IMR-90 (cell line): ENCODE data around the gene PLCL1. TPM values are rescaled to one million over a fixed set of nuclear protein-coding genes. Genes with fewer than 3 reads are reported as not detected.

Experiments
- ATAC-seq: fragments of 200-7000 bp; cut with Tn5 transposase; 2 replicates; pipeline ENCODE4 v1.9.1; 2020; ENCODE audit warnings: low read depth, mild to moderate bottlenecking, moderate library complexity
- BruUV-seq: library from RNA; stranded (reverse); fragments of 400-500 nt; replicated peaks from 2 replicates; lab custom pipeline; 2021; lab: Mats Ljungman, UMichigan
- CTCF ChIA-PET: fragments of 300-600 bp; formaldehyde crosslinking; extraction: SDS; loops from one replicate; lab custom pipeline; 2021; ENCODE audit warnings: antibody characterized with exemption; lab: Yijun Ruan, JAX
- POLR2A ChIA-PET: fragments of 300-600 bp; sonication (Branson Sonifier 250); formaldehyde crosslinking; loops from one replicate; lab custom pipeline; 2022; ENCODE audit warnings: antibody characterized with exemption; ENCODE audit not compliant: unreplicated experiment; lab: Charles Lee
- DNase-seq: peaks from one replicate; pipeline ENCODE4 v3.0.0; 2013
- H2AFZ ChIP-seq: replicated peaks from 2 replicates; pipeline ENCODE3; 2013; ENCODE audit warnings: low read length, mild to moderate bottlenecking; ENCODE audit not compliant: poor library complexity
- H2AK5ac ChIP-seq: 2 replicates; pipeline ENCODE4 v1.6.1; 2013; ENCODE audit warnings: low read depth, low read length, inconsistent platforms
- H2AK9ac ChIP-seq: replicated peaks from 2 replicates; pipeline ENCODE3; 2013; ENCODE audit warnings: mild to moderate bottlenecking, low read depth, low read length, moderate library complexity; ENCODE audit not compliant: poor library complexity
- H2BK120ac ChIP-seq: 2 replicates; pipeline ENCODE4 v1.6.1; 2013; ENCODE audit warnings: low read depth, low read length, inconsistent platforms
- H2BK15ac ChIP-seq: 3 replicates; pipeline ENCODE4 v1.6.1; 2013; ENCODE audit warnings: low read depth, low read length, inconsistent platforms
- H2BK20ac ChIP-seq: 2 replicates; pipeline ENCODE4 v1.6.1; 2013; ENCODE audit warnings: low read depth, mild to moderate bottlenecking, inconsistent platforms, low read length, moderate library complexity
- H2BK5ac ChIP-seq: 2 replicates; pipeline ENCODE4 v1.6.1; 2013; ENCODE audit warnings: mild to moderate bottlenecking, low read depth, low read length, inconsistent platforms; ENCODE audit not compliant: poor library complexity, severe bottlenecking
- H3K14ac ChIP-seq: replicated peaks from 2 replicates; pipeline ENCODE4 v1.6.1; 2013; ENCODE audit warnings: low read depth, low read length, inconsistent platforms
- H3K18ac ChIP-seq: 2 replicates; pipeline ENCODE4 v1.6.1; 2013; ENCODE audit warnings: low read depth, low read length, control low read depth
- H3K23ac ChIP-seq: 2 replicates; pipeline ENCODE4 v1.6.1; 2013; ENCODE audit warnings: low read depth, low read length, inconsistent platforms
- H3K27ac ChIP-seq: 2 replicates; pipeline ENCODE4 v1.5.1; 2013; ENCODE audit warnings: mild to moderate bottlenecking, control low read depth, low read length; ENCODE audit not compliant: insufficient read depth
- H3K27me3 ChIP-seq: 2 replicates; pipeline ENCODE4 v1.6.1; 2013; ENCODE audit warnings: low read length; ENCODE audit not compliant: control insufficient read depth, insufficient read depth
- H3K36me3 ChIP-seq: 2 replicates; pipeline ENCODE4 v1.6.1; 2013; ENCODE audit warnings: low read length, mixed read lengths; ENCODE audit not compliant: control insufficient read depth, insufficient read depth
- H3K4ac ChIP-seq: 2 replicates; pipeline ENCODE4 v1.6.1; 2013; ENCODE audit warnings: low read depth, low read length, inconsistent platforms
- H3K4me1 ChIP-seq: 2 replicates; pipeline ENCODE4 v1.6.1; 2013; ENCODE audit warnings: low read length, mixed read lengths; ENCODE audit not compliant: control insufficient read depth, insufficient read depth
- H3K4me2 ChIP-seq: 2 replicates; pipeline ENCODE4 v1.6.1; 2013; ENCODE audit warnings: low read depth, mild to moderate bottlenecking, control low read depth, low read length, moderate library complexity
- H3K4me3 ChIP-seq: 2 replicates; pipeline ENCODE4 v1.5.1; 2013; ENCODE audit warnings: low read depth, mild to moderate bottlenecking, control low read depth, low read length, moderate library complexity; ENCODE audit not compliant: insufficient read depth
- H3K56ac ChIP-seq: 2 replicates; pipeline ENCODE4 v1.6.1; 2013; ENCODE audit warnings: low read length, inconsistent platforms; ENCODE audit not compliant: insufficient read depth; ENCODE audit errors: extremely low read depth
- H3K79me1 ChIP-seq, 2 experiments: 2 replicates each; pipeline ENCODE4 v1.6.1; 2013; ENCODE audit warnings: low read length in 2 of 2, inconsistent platforms in 1 of 2, low read depth in 1 of 2
- H3K9ac ChIP-seq: 2 replicates; pipeline ENCODE4 v1.6.1; 2013; ENCODE audit warnings: low read depth, low read length, control low read depth
- H3K9me1 ChIP-seq: 2 replicates; pipeline ENCODE4 v1.6.1; 2013; ENCODE audit warnings: low read length, inconsistent platforms; ENCODE audit not compliant: insufficient read depth
- H3K9me3 ChIP-seq: 2 replicates; pipeline ENCODE4 v1.6.1; 2013; ENCODE audit warnings: low read length; ENCODE audit not compliant: control insufficient read depth, insufficient read depth
- H4K20me1 ChIP-seq: 2 replicates; pipeline ENCODE4 v1.6.1; 2013; ENCODE audit warnings: low read length, inconsistent platforms; ENCODE audit not compliant: insufficient read depth
- H4K5ac ChIP-seq: 2 replicates; pipeline ENCODE4 v1.6.1; 2013; ENCODE audit warnings: mild to moderate bottlenecking, low read depth, low read length, control low read depth
- H4K8ac ChIP-seq, 2 experiments: 2 replicates each; pipeline ENCODE4 v1.6.1; 2013; ENCODE audit warnings: low read depth in 2 of 2, low read length in 2 of 2, control low read depth in 1 of 2, inconsistent platforms in 1 of 2
- H4K91ac ChIP-seq: 2 replicates; pipeline ENCODE4 v1.6.1; 2013; ENCODE audit warnings: low read depth, low read length, inconsistent platforms; ENCODE audit not compliant: insufficient read depth
- ELK1 ChIP-seq: fragments of 150-350 bp; IDR thresholded peaks from 2 replicates; pipeline ENCODE4 v1.6.1; 2016; ENCODE audit warnings: low read depth, mild to moderate bottlenecking, low read length, moderate library complexity, borderline replicate concordance
- FOS ChIP-seq: fragments of 150-350 bp; IDR thresholded peaks from 2 replicates; pipeline ENCODE4 v1.6.1; 2016; ENCODE audit warnings: low read depth, low read length
- MAZ ChIP-seq: IDR thresholded peaks from 2 replicates; pipeline ENCODE4 v1.6.1; 2012; ENCODE audit warnings: low read depth, mild to moderate bottlenecking, low read length, improper control_type of control experiment, moderate library complexity, borderline replicate concordance
- POLR2A ChIP-seq: IDR thresholded peaks from 2 replicates; pipeline ENCODE4 v1.6.1; 2012; ENCODE audit warnings: mild to moderate bottlenecking, low read depth, low read length
- RFX5 ChIP-seq: IDR thresholded peaks from 2 replicates; pipeline ENCODE4 v1.8.0; 2012; ENCODE audit warnings: low read depth, mild to moderate bottlenecking, low read length, moderate library complexity
- SMC3 ChIP-seq: fragments of 150-350 bp; IDR thresholded peaks from 2 replicates; pipeline ENCODE4 v1.6.1; 2016; ENCODE audit warnings: low read depth, mild to moderate bottlenecking, antibody characterized with exemption, low read length, moderate library complexity
- USF2 ChIP-seq: fragments of 150-350 bp; IDR thresholded peaks from 2 replicates; pipeline ENCODE4 v1.6.1; 2017; ENCODE audit warnings: mild to moderate bottlenecking, antibody characterized with exemption, low read length, low read depth
- WGBS, 2 experiments: methylation state at CpG; one replicate each; pipeline versions ENCODE4 v1.1.5 to v1.1.7; 2013; ENCODE audit warnings: missing lambda C conversion rate in 2 of 2; ENCODE audit not compliant: insufficient read length in 1 of 2; ENCODE audit errors: extremely low coverage in 2 of 2; 5-methylcytosine and 5-hydroxymethylcytosine counted together
- dilution Hi-C: fragments of 300-500 bp; cut with HindIII; formaldehyde crosslinking; loops from one replicate; pipeline ENCODE4 v1.14.3; 2018; ENCODE audit warnings: low sequenced_read_pairs; ENCODE audit not compliant: unreplicated experiment
- in situ Hi-C: fragments of 300-500 bp; cut with MboI; formaldehyde crosslinking; loops from 3 replicates; pipeline ENCODE4 v1.14.3; 2019; ENCODE audit warnings: low sequenced_read_pairs, inconsistent platforms, mixed read lengths
- intact Hi-C: fragments of 100-400 bp; cut with micrococcal nuclease; formaldehyde crosslinking; loops from 2 replicates; pipeline ENCODE4 v1.10.0; 2022
- polyA plus RNA-seq, 3 experiments: library from polyadenylated mRNA; depleted of rRNA; stranded (reverse); fragments of >200 nt; gene quantifications; 2 replicates each; pipeline ENCODE4 v1.2.3, GENCODE V29; 2012; ENCODE audit warnings: low replicate concordance in 1 of 3
- total RNA-seq: library from RNA; depleted of rRNA; stranded (reverse); fragments of >200 nt; gene quantifications from 2 replicates; pipeline ENCODE4 v1.2.3, GENCODE V29; 2012

PLCL1 gene
- total and polyA plus RNA-seq, 2 of the 4 experiments (the other 2 are of a cell fraction): 0.14 to 0.18 TPM

GRCh38 chr2:198036029-198036879 lies 231.9 kb downstream of the PLCL1 start:
- dilution Hi-C loops: no loop called here
- intact Hi-C loops: no loop called here
- Histone ChIP-seq H3K4me2 (no peak overlapping the region), H3K4ac (no peak overlapping the region), H3K9me1 (no peaks in the 10 kb centered on the region), H2AFZ (no peak overlapping the region), H3K9me3 (no peaks in the 10 kb centered on the region), H2AK5ac (no peak overlapping the region), H3K27me3 (no peaks in the 10 kb centered on the region), H2BK20ac (no peak overlapping the region), H2AK9ac (no peak overlapping the region), H3K4me3 (no peak overlapping the region), H3K36me3 (no peaks in the 10 kb centered on the region), H4K8ac (no peak overlapping the region), H2BK5ac (no peak overlapping the region), H3K14ac (no peak overlapping the region), H2BK120ac (no peak overlapping the region), H3K9ac (no peak overlapping the region), H3K23ac (no peak overlapping the region), H3K79me1 (no peaks in the 10 kb centered on the region), H3K27ac (no peak overlapping the region), H3K18ac (no peak overlapping the region), H2BK15ac (no peak overlapping the region), H3K4me1 (no peaks in the 10 kb centered on the region), H4K91ac (no peak overlapping the region), H4K5ac (no peak overlapping the region), H4K20me1 (no peaks in the 10 kb centered on the region), H3K56ac (no peak overlapping the region)
- DNase-seq (no peak), ATAC-seq (no peak)
- POLR2A ChIA-PET: no interaction called here
- CTCF ChIA-PET: interaction anchor here (1.5 kb wide), 1 partner anchor 9 kb away, joined by 5 read pairs; no protein-coding TSS in a partner anchor
- TF ChIP-seq SMC3 (no peak), ELK1 (no peak), USF2 (no peak), FOS (no peak), POLR2A (no peak), MAZ (no peak), RFX5 (no peak)
- WGBS, 2 experiments: no CpG with 5 or more reads among the region's 1 CpG
- no TSS peak for BruUV-seq
- in situ Hi-C loops: no loop called here
